ENCODE data around the gene VAT1L. TPM values are rescaled to one million over a fixed set of nuclear protein-coding genes. Genes with fewer than 3 reads are reported as not detected.

VAT1L gene
- total RNA-seq, 1 experiment from 2014 or later, result 33.8 TPM

- Histone ChIP-seq H3T11ph (ENCODE audit: low read length) (no peak overlapping the region), H2BK15ac (ENCODE audit: low read depth, low read length) (no peak overlapping the region), H3K14ac (ENCODE audit: insufficient read depth, low read length) (no peak overlapping the region), H4K8ac (replicated peaks; ENCODE audit: insufficient read length, low read depth, low read length) (no peak overlapping the region), H2BK20ac (ENCODE audit: low read depth, low read length, poor library complexity, severe bottlenecking) (no peak overlapping the region), H3K23me2 (ENCODE audit: insufficient read length, low read depth, low read length, poor library complexity, severe bottlenecking) (no peaks in the 10 kb centered on the region), H3K79me1 (ENCODE audit: insufficient read depth, low read depth, low read length, poor library complexity, severe bottlenecking) (no peaks in the 10 kb centered on the region), H3K23ac (ENCODE audit: insufficient read length, low read depth, low read length) (no peak overlapping the region), H3K56ac (ENCODE audit: insufficient read length, low read depth, low read length) (no peak overlapping the region), H3K27ac (ENCODE audit: insufficient read length, low read depth, low read length) (no peak overlapping the region), H3K27me3 (ENCODE audit: insufficient read depth, low read length) (peaks cover 5% of the 10 kb centered on the region; the same call in 1 of the 2 replicates), H2BK5ac (ENCODE audit: insufficient read length, low read length) (no peak overlapping the region), H4K20me1 (ENCODE audit: control insufficient read depth, insufficient read depth, insufficient read length) (no peaks in the 10 kb centered on the region), H2AFZ (ENCODE audit: low read length) (no peak overlapping the region), H3K4me1 (ENCODE audit: insufficient read depth, low read length) (peaks cover 6% of the 10 kb centered on the region; the same call in 1 of the 2 replicates), H4K5ac (ENCODE audit: insufficient read length, low read depth, low read length) (no peak overlapping the region), H2BK12ac (ENCODE audit: insufficient read length, low read depth, low read length) (no peak overlapping the region), H3K4ac (ENCODE audit: low read depth, low read length) (no peak overlapping the region), H3K9me3 (ENCODE audit: control insufficient read depth, low read depth, low read length) (no peaks in the 10 kb centered on the region), H4K91ac (ENCODE audit: insufficient read length, low read depth, low read length) (no peak overlapping the region), H2BK120ac (ENCODE audit: low read depth, low read length, poor library complexity, severe bottlenecking) (no peak overlapping the region), H2AK5ac (ENCODE audit: insufficient read length, low read length) (no peak overlapping the region), H3K18ac (ENCODE audit: insufficient read length, low read depth, low read length) (no peak overlapping the region), H3K79me2 (ENCODE audit: insufficient read depth, low read length) (no peaks in the 10 kb centered on the region), H3K9ac (ENCODE audit: extremely low read depth, insufficient read length, low read length) (no peak overlapping the region), H3K4me2 (ENCODE audit: insufficient read depth, insufficient read length, low read length) (no peak overlapping the region)
- Mint-ChIP-seq H3K4me1 (peaks cover 16 to 28% of the 10 kb centered on the region in 2 experiments), H3K36me3 (ENCODE audit: insufficient read depth in 1 of 3, low read depth in 3 of 3) (peaks cover 19 to 21% (median 20%) of the 10 kb centered on the region in 3 experiments), H3K27me3 (ENCODE audit: low read depth) (peaks cover 35% of the 10 kb centered on the region), H3K4me3 (no peak overlapping the region), H3K27ac (no peak overlapping the region), H3K9me3 (peaks cover 3 to 7% of the 10 kb centered on the region in 2 experiments; a peak in 3 of 5 replicates)
- WGBS (ENCODE audit: extremely low coverage, insufficient read length, low lambda C conversion rate), result no CpG with 5 or more reads among the region's 4 CpGs
- DNase-seq, result no peak
- TF ChIP-seq CTCF (conservative IDR thresholded peaks at IDR 0.05), result no peak
Measured at GRCh38 chr16:77956231-77956630, 167.9 kb downstream of the VAT1L start.

All from H9 (cell line).